HepG2 (cell line): ENCODE measurements around the gene VMO1. TPM values are rescaled to one million over a fixed set of nuclear protein-coding genes. Genes with fewer than 3 reads are reported as not detected.

Experiments used
- CEBPG ChIP-seq: IDR thresholded peaks from 2 replicates; pipeline ENCODE4 v1.6.1; 2016
- GLMP ChIP-seq: sonication (generic); formaldehyde crosslinking; IDR thresholded peaks from 2 replicates; pipeline ENCODE4 v1.9.0; 2021; ENCODE audit warnings: missing genetic modification reagents, mild to moderate bottlenecking, borderline replicate concordance
- HDAC1 ChIP-seq: sonication (generic); formaldehyde crosslinking; IDR thresholded peaks from 2 replicates; pipeline ENCODE4 v1.5.1; 2020; ENCODE audit warnings: mild to moderate bottlenecking, missing genetic modification reagents
- HOXA3 ChIP-seq: sonication (generic); formaldehyde crosslinking; IDR thresholded peaks from 2 replicates; pipeline ENCODE4 v1.5.0; 2020; ENCODE audit warnings: missing genetic modification reagents
- IRX3 ChIP-seq: sonication (generic); formaldehyde crosslinking; IDR thresholded peaks from 2 replicates; pipeline ENCODE4 v1.8.1; 2023; ENCODE audit warnings: mild to moderate bottlenecking, low read depth, missing genetic modification reagents, borderline replicate concordance
- MATR3 ChIP-seq: sonication (generic); formaldehyde crosslinking; IDR thresholded peaks from 2 replicates; pipeline ENCODE4 v1.4.0; 2020; ENCODE audit warnings: missing genetic modification reagents
- MIER3 ChIP-seq: IDR thresholded peaks from 2 replicates; pipeline ENCODE4 v1.6.1; 2016; ENCODE audit warnings: missing compliant biosample characterization, borderline replicate concordance
- PAXIP1 ChIP-seq: sonication (generic); formaldehyde crosslinking; conservative IDR thresholded peaks from 2 replicates; pipeline ENCODE4 v1.4.0; 2020; ENCODE audit warnings: mild to moderate bottlenecking, missing genetic modification reagents, moderate library complexity
- PHF21A ChIP-seq: sonication (generic); formaldehyde crosslinking; IDR thresholded peaks from 2 replicates; pipeline ENCODE4 v1.5.0; 2020; ENCODE audit warnings: mild to moderate bottlenecking, missing genetic modification reagents
- POLR2G ChIP-seq: fragments of 200-400 bp; formaldehyde crosslinking; IDR thresholded peaks from 2 replicates; pipeline ENCODE4 v1.6.1; 2018; ENCODE audit warnings: mild to moderate bottlenecking, low read depth, low read length, moderate library complexity
- RAD51 ChIP-seq: fragments of 450-650 bp; IDR thresholded peaks from 2 replicates; pipeline ENCODE4 v1.6.1; 2016; ENCODE audit warnings: borderline replicate concordance
- SNAI1 ChIP-seq: sonication (generic); formaldehyde crosslinking; IDR thresholded peaks from 2 replicates; pipeline ENCODE4 v1.5.0; 2020; ENCODE audit warnings: mild to moderate bottlenecking, missing genetic modification reagents, borderline replicate concordance
- SNAPC5 ChIP-seq: sonication (generic); formaldehyde crosslinking; IDR thresholded peaks from 2 replicates; pipeline ENCODE4 v1.8.1; 2023; ENCODE audit warnings: mild to moderate bottlenecking, missing genetic modification reagents, borderline replicate concordance
- SRF ChIP-seq: IDR thresholded peaks from 2 replicates; pipeline ENCODE4 v1.6.1; 2011; ENCODE audit warnings: mild to moderate bottlenecking, low read depth, low read length, moderate library complexity
- TAF15 ChIP-seq: fragments of 200-400 bp; formaldehyde crosslinking; IDR thresholded peaks from one replicate; pipeline ENCODE4 v1.6.1; 2018; ENCODE audit warnings: mild to moderate bottlenecking, low read depth, low read length; ENCODE audit not compliant: poor library complexity, severe bottlenecking
- XBP1 ChIP-seq: sonication (generic); formaldehyde crosslinking; IDR thresholded peaks from 2 replicates; pipeline ENCODE4 v1.5.0; 2020; ENCODE audit warnings: missing genetic modification reagents
- ZFP37 ChIP-seq: sonication (generic); formaldehyde crosslinking; IDR thresholded peaks from 2 replicates; pipeline ENCODE4 v1.4.0; 2020; ENCODE audit warnings: missing genetic modification reagents, borderline replicate concordance
- ZNF138 ChIP-seq: sonication (generic); formaldehyde crosslinking; IDR thresholded peaks from 2 replicates; pipeline ENCODE4 v1.5.0; 2020; ENCODE audit warnings: mild to moderate bottlenecking, low read depth, missing genetic modification reagents
- ZNF143 ChIP-seq: sonication (generic); formaldehyde crosslinking; IDR thresholded peaks from 2 replicates; pipeline ENCODE4 v1.4.0; 2020; ENCODE audit warnings: missing genetic modification reagents
- ZNF232 ChIP-seq: sonication (generic); formaldehyde crosslinking; IDR thresholded peaks from 2 replicates; pipeline ENCODE4 v1.4.0; 2020; ENCODE audit warnings: missing genetic modification reagents, borderline replicate concordance
- ZNF260 ChIP-seq: sonication (generic); formaldehyde crosslinking; IDR thresholded peaks from 2 replicates; pipeline ENCODE4 v1.4.0; 2020; ENCODE audit warnings: missing genetic modification reagents, low read depth, mild to moderate bottlenecking, borderline replicate concordance
- ZNF510 ChIP-seq: sonication (generic); formaldehyde crosslinking; IDR thresholded peaks from 2 replicates; pipeline ENCODE4 v1.4.0; 2020; ENCODE audit warnings: low read depth, mild to moderate bottlenecking, missing genetic modification reagents
- ZNF616 ChIP-seq: sonication (generic); formaldehyde crosslinking; IDR thresholded peaks from 2 replicates; pipeline ENCODE4 v1.5.0; 2020; ENCODE audit warnings: low read depth, mild to moderate bottlenecking, missing genetic modification reagents
- ZNF746 ChIP-seq: sonication (generic); formaldehyde crosslinking; IDR thresholded peaks from 2 replicates; pipeline ENCODE4 v1.8.0; 2022; ENCODE audit warnings: mild to moderate bottlenecking, missing genetic modification reagents
- ZNF773 ChIP-seq: sonication (generic); formaldehyde crosslinking; IDR thresholded peaks from 2 replicates; pipeline ENCODE4 v1.4.0; 2020; ENCODE audit warnings: missing genetic modification reagents, borderline replicate concordance
- ZNF883 ChIP-seq: sonication (generic); formaldehyde crosslinking; IDR thresholded peaks from 2 replicates; pipeline ENCODE4 v1.5.1; 2020; ENCODE audit warnings: mild to moderate bottlenecking, missing genetic modification reagents; ENCODE audit errors: not compliant biosample characterization
- polyA plus RNA-seq, 8 experiments: library from polyadenylated mRNA; depleted of rRNA in 3 of 8; stranded (reverse) in 7 of 8; unstranded in 1 of 8; fragments of >200 nt; fragmentation: Illumina TruSeq in 4 of 8; extraction: Trizol in 4 of 8; gene quantifications; 2 replicates each; pipeline versions ENCODE4 v1.2.1 to v1.2.3, GENCODE V29; 2011 to 2016; ENCODE audit warnings: low read depth in 4 of 8, missing spikeins in 1 of 8, mixed read lengths in 1 of 8; ENCODE audit not compliant: insufficient read depth in 1 of 8
- total RNA-seq, 5 experiments: library from RNA; depleted of rRNA; stranded (reverse); fragments of >200 nt; fragmentation: Illumina TruSeq; extraction: Trizol; gene quantifications; 2 replicates each; pipeline ENCODE4 v1.2.3, GENCODE V29; 2016; ENCODE audit warnings: low read depth in 1 of 5

The VMO1 gene
- total and polyA plus RNA-seq, 2 of the 13 experiments (the other 11 are each of a cell fraction or from before 2014, with no cell fraction given) = not detected

GRCh38 chr17:4788807-4789700 is 2.9 kb upstream of the VMO1 start, which contains the start of gene GLTPD2 (continued):
- TF ChIP-seq CEBPG = no peak; the same call in 1 of the 2 replicates
- no peak for TF ChIP-seq ZNF773
- TF ChIP-seq HDAC1 (CRISPR knock-in tag) = peak; percentile 56
- TF ChIP-seq HOXA3 = peak; percentile 30; the same call in 1 of the 2 replicates
- no peak for TF ChIP-seq ZNF510 (CRISPR knock-in tag)
- peak; percentile 66 for TF ChIP-seq TAF15
- TF ChIP-seq SRF = no peak
- no peak for TF ChIP-seq RAD51
- TF ChIP-seq ZNF746 (CRISPR knock-in tag) = peak; percentile 63; the same call in 1 of the 2 replicates
- TF ChIP-seq ZNF616 (CRISPR knock-in tag) = no peak
- peak; percentile 94 for TF ChIP-seq POLR2G
- no peak for TF ChIP-seq SNAPC5
- no peak for TF ChIP-seq IRX3 (CRISPR knock-in tag)
- no peak; the same call in 1 of the 2 replicates for TF ChIP-seq ZNF138 (CRISPR knock-in tag)
- no peak for TF ChIP-seq ZFP37 (CRISPR knock-in tag)
- TF ChIP-seq ZNF883 = no peak
- TF ChIP-seq GLMP = peak; percentile 8; the same call in 1 of the 2 replicates
- TF ChIP-seq PAXIP1 (CRISPR knock-in tag) = peak; percentile 92
- TF ChIP-seq ZNF143 (CRISPR knock-in tag) = 0 out of 2 replicates have a peak, but pooled peaks have one; percentile 36
- no peak for TF ChIP-seq XBP1 (CRISPR knock-in tag)
- TF ChIP-seq PHF21A = peak; percentile 57
- no peak for TF ChIP-seq SNAI1
- no peak for TF ChIP-seq MATR3
- no peak for TF ChIP-seq ZNF232 (CRISPR knock-in tag)
- 0 out of 2 replicates have a peak, but pooled peaks have one; percentile 35 for TF ChIP-seq MIER3 (CRISPR knock-in tag)
- TF ChIP-seq ZNF260 (CRISPR knock-in tag) = no peak
